ENCODE data around the gene IGF1.

IGF1 gene

GRCh38 chr12:102496591-102496990 is 16.2 kb upstream of the IGF1 start:
- DNase-seq, result no peak

- DNase-seq, result no peak
Measured at GRCh38 chr12:102487226-102487625, 6.9 kb upstream of the IGF1 start.

GRCh38 chr12:102486153-102486552 is 5.8 kb upstream of the IGF1 start:
- DNase-seq, result no peak

GRCh38 chr12:102484428-102484958 is 4.1 kb upstream of the IGF1 start:
- DNase-seq, result peak; percentile 53

- DNase-seq, result no peak
Measured at GRCh38 chr12:102484017-102484416, 3.7 kb upstream of the IGF1 start.

GRCh38 chr12:102483466-102483865 is 3.1 kb upstream of the IGF1 start:
- DNase-seq, result no peak

- DNase-seq, result no peak
Measured at GRCh38 chr12:102481705-102482425, 1.5 kb upstream of the IGF1 start.

- no peak for DNase-seq
Measured at GRCh38 chr12:102479939-102480338, 424 bp downstream of the IGF1 start.

- no peak for DNase-seq
Measured at GRCh38 chr12:102479099-102479885, 1.1 kb downstream of the IGF1 start.

GRCh38 chr12:102478405-102479098 is 1.8 kb downstream of the IGF1 start:
- no peak for DNase-seq

- DNase-seq, result no peak
Measured at GRCh38 chr12:102475355-102475754, 5.0 kb downstream of the IGF1 start.

- no peak for DNase-seq
Measured at GRCh38 chr12:102474438-102475064, 5.8 kb downstream of the IGF1 start.

- DNase-seq, result no peak
Measured at GRCh38 chr12:102472496-102472895, 7.9 kb downstream of the IGF1 start.

- no peak for DNase-seq
Measured at GRCh38 chr12:102471556-102471955, 8.8 kb downstream of the IGF1 start.

- no peak for DNase-seq
Measured at GRCh38 chr12:102470945-102471344, 9.4 kb downstream of the IGF1 start.

- no peak for DNase-seq
Measured at GRCh38 chr12:102468261-102468915, 12.0 kb downstream of the IGF1 start.

GRCh38 chr12:102465762-102466560 is 14.4 kb downstream of the IGF1 start:
- no peak for DNase-seq

GRCh38 chr12:102463659-102464249 is 16.6 kb downstream of the IGF1 start:
- DNase-seq, result no peak

GRCh38 chr12:102462795-102463465 is 17.4 kb downstream of the IGF1 start:
- DNase-seq, result no peak

GRCh38 chr12:102462386-102462785 is 18.0 kb downstream of the IGF1 start:
- no peak for DNase-seq

GRCh38 chr12:102461501-102461900 is 18.9 kb downstream of the IGF1 start:
- DNase-seq, result no peak
